Tibial nerve (tissue), 4 donors: Measurements from ENCODE around the gene DPM2. TPM values are rescaled to one million over a fixed set of nuclear protein-coding genes. Genes with fewer than 3 reads are reported as not detected.
A peak's percentile ranks its signal among the peaks of the same experiment; 100 is the strongest.

Source experiments
- DNase-seq, 2 donors: peaks; one replicate each; pipeline ENCODE4 v3.0.0-alpha.2; 2019; ENCODE audit warnings: low spot score in 2 of 2
- H3K27ac ChIP-seq, 4 donors: fragments of 200-600 bp; sonication (generic) in 3 of 4; one replicate each; pipeline ENCODE4 v1.5.1; 2017 to 2019; ENCODE audit warnings: mild to moderate bottlenecking in 1 of 4
- H3K27me3 ChIP-seq, 2 donors: fragments of 200-600 bp; sonication (generic) in 1 of 2; one replicate each; pipeline versions ENCODE4 v1.5.1 to v1.6.0; 2017 to 2019
- H3K36me3 ChIP-seq, 3 donors: fragments of 200-600 bp; sonication (generic); one replicate each; pipeline ENCODE4 v1.5.1; 2018 to 2019
- H3K4me1 ChIP-seq, 4 donors: fragments of 200-600 bp; sonication (generic) in 3 of 4; one replicate each; pipeline ENCODE4 v1.5.1; 2017 to 2019
- H3K4me3 ChIP-seq, 4 donors: fragments of 200-600 bp; sonication (generic) in 3 of 4; one replicate each; pipeline ENCODE4 v1.5.1; 2017 to 2019; ENCODE audit warnings: mild to moderate bottlenecking in 1 of 4, moderate library complexity in 1 of 4
- H3K9me3 ChIP-seq, 4 donors: fragments of 200-600 bp; sonication (generic) in 3 of 4; one replicate each; pipeline ENCODE4 v1.5.1; 2017 to 2019
- CTCF ChIP-seq, 5 experiments: fragments of 200-600 bp in 3 of 5; fragments of 450-650 bp in 2 of 5; sonication (generic) in 3 of 5; IDR thresholded peaks; one replicate each; pipeline ENCODE4 v1.5.1; 2016 to 2019; ENCODE audit warnings: antibody characterized with exemption in 5 of 5, mild to moderate bottlenecking in 3 of 5, moderate library complexity in 2 of 5
- EP300 ChIP-seq, 2 donors: sonication (generic); formaldehyde crosslinking; IDR thresholded peaks; one replicate each; pipeline ENCODE4 v1.6.1; 2017; ENCODE audit warnings: antibody characterized with exemption in 2 of 2, mild to moderate bottlenecking in 1 of 2
- POLR2A ChIP-seq, 2 donors: fragments of 450-650 bp; IDR thresholded peaks; one replicate each; pipeline ENCODE4 v1.6.1; 2017; ENCODE audit warnings: antibody characterized with exemption in 2 of 2, mild to moderate bottlenecking in 2 of 2, moderate library complexity in 2 of 2
- WGBS, 2 donors: methylation state at CpG; one replicate each; pipeline ENCODE4 v1.1.5; 2018; 5-methylcytosine and 5-hydroxymethylcytosine counted together
- total RNA-seq, 4 donors: library from RNA; depleted of rRNA; stranded (reverse); fragments of >200 nt; gene quantifications; one replicate each; pipeline ENCODE4 v1.1.0, GENCODE V29; 2016

The DPM2 gene
- total RNA-seq, 4 donors from 2014 or later: 9.0 to 21.9 (median 14.7) TPM

GRCh38 chr9:127979015-127979332 lies 41.3 kb upstream of the DPM2 start:
- H3K4me1 ChIP-seq: peaks cover 0 to 72% (median 63%) of the 10 kb centered on the region in 4 donors
- TF ChIP-seq EP300 (IDR thresholded peaks at IDR 0.05) (no peak), CTCF (IDR thresholded peaks at IDR 0.05) (no peak), POLR2A (IDR thresholded peaks at IDR 0.05) (no peak)
- DNase-seq: no peak
- no peaks in the 10 kb centered on the region for H3K36me3 ChIP-seq
- H3K9me3 ChIP-seq: no peaks in the 10 kb centered on the region
- peak overlapping the region; percentile 83 to 99 (median 93) for H3K27ac ChIP-seq
- no peaks in the 10 kb centered on the region for H3K27me3 ChIP-seq
- WGBS, 2 donors: 14% methylated on average over 5 of the region's 5 CpGs
- peak overlapping the region; percentile 72 to 96 (median 84) for H3K4me3 ChIP-seq

- H3K4me3 ChIP-seq: peak overlapping the region; percentile 72 to 96 (median 84)
- H3K9me3 ChIP-seq: no peaks in the 10 kb centered on the region
- peaks cover 0 to 81% (median 70%) of the 10 kb centered on the region in 4 donors for H3K4me1 ChIP-seq
- WGBS, 2 donors: 31 to 38% methylated on average over 12 of the region's 12 CpGs
- no peaks in the 10 kb centered on the region for H3K27me3 ChIP-seq
- peak overlapping the region; percentile 83 to 99 (median 93) for H3K27ac ChIP-seq
- H3K36me3 ChIP-seq: no peaks in the 10 kb centered on the region
- peak in 1 of 2 donors; percentile 76 for TF ChIP-seq EP300 (IDR thresholded peaks at IDR 0.05)
- peak in 1 of 2 donors; percentile 28 for TF ChIP-seq POLR2A (IDR thresholded peaks at IDR 0.05)
- peak in 3 of 5 experiments; percentile 9 to 46 (median 21) for TF ChIP-seq CTCF (IDR thresholded peaks at IDR 0.05)
- peak; percentile 51 to 53 for DNase-seq
Observed at GRCh38 chr9:127977884-127978647, 40.4 kb upstream of the DPM2 start.

DNA sequence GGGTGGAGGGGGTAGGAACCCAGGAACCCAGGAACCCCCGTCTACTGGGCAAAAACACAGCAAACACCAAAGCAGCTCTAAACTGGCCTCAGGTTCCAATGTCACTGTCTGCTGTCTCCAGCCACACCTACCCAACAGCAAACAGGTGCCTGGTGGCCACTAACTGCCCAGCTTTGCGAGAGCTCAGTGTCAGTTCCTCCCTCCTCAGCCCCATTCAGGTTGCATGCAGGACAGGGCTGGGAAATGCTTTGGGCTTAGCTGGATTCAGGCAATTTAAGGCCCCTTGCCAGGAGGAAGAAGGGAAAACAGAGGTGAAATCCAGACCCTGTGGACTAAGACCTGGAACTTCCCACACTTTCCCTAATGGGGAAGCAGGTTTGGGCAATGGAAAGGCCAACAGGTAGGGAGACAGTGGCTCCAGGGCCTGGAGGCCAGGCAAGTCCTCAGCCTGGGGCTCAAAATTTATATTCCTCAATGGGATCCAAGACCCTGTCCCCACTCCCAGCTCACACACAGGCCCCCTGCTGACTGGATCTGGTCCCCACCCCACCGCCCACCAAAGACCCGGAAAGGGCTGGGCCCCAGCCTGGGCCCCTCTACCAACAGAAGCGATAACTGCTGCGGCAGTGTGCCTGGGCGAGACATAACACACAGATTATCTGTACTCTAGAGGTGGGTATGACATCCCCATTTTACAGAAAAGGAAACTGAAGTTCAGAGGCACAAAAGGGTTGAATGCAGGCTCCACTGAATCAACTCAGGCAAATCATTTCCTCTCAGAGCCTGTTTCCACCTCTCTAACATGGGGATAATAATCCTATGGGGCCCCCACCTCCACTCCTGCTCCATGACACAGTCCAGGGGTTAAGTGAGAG lies 39.6 kb upstream of the DPM2 start:
- 37 to 44% methylated on average over 7 of the region's 7 CpGs for WGBS, 2 donors
- peak overlapping the region; percentile 72 to 96 (median 84) for H3K4me3 ChIP-seq
- H3K9me3 ChIP-seq: no peaks in the 10 kb centered on the region
- H3K27ac ChIP-seq: peak overlapping the region; percentile 83 to 99 (median 93)
- no peaks in the 10 kb centered on the region for H3K27me3 ChIP-seq
- TF ChIP-seq POLR2A (IDR thresholded peaks at IDR 0.05) (no peak), CTCF (IDR thresholded peaks at IDR 0.05) (no peak), EP300 (IDR thresholded peaks at IDR 0.05) (no peak)
- no peaks in the 10 kb centered on the region for H3K36me3 ChIP-seq
- H3K4me1 ChIP-seq: peaks cover 0 to 87% (median 75%) of the 10 kb centered on the region in 4 donors
- no peak for DNase-seq

- H3K27me3 ChIP-seq: no peaks in the 10 kb centered on the region
- DNase-seq: no peak
- peak overlapping the region; percentile 32 to 99 (median 93) for H3K27ac ChIP-seq
Observed at GRCh38 chr9:127976498-127976897, 38.8 kb upstream of the DPM2 start.

More at GRCh38 chr9:127976498-127976897, 38.8 kb upstream of the DPM2 start:
- TF ChIP-seq CTCF (IDR thresholded peaks at IDR 0.05) (no peak), POLR2A (IDR thresholded peaks at IDR 0.05) (no peak), EP300 (IDR thresholded peaks at IDR 0.05) (no peak)
- H3K9me3 ChIP-seq: no peaks in the 10 kb centered on the region
- no peaks in the 10 kb centered on the region for H3K36me3 ChIP-seq
- H3K4me1 ChIP-seq: peaks cover 0 to 87% (median 76%) of the 10 kb centered on the region in 4 donors
- peak overlapping the region in 2 of 4 donors; percentile 76 to 92 for H3K4me3 ChIP-seq
- whole genome bisulfite sequencing, 2 donors: 59 to 78% methylated on average over 5 to 6 of the region's 6 CpGs
